ENCODE results near the gene XYLT1. TPM values are rescaled to one million over a fixed set of nuclear protein-coding genes. Genes with fewer than 3 reads are reported as not detected.
A peak's percentile ranks its signal among the peaks of the same experiment; 100 is the strongest.

The XYLT1 gene
- total and polyA plus RNA-seq, 2 of the 4 experiments (the other 2 are of a cell fraction), result 9.0 to 12.7 TPM

DNA sequence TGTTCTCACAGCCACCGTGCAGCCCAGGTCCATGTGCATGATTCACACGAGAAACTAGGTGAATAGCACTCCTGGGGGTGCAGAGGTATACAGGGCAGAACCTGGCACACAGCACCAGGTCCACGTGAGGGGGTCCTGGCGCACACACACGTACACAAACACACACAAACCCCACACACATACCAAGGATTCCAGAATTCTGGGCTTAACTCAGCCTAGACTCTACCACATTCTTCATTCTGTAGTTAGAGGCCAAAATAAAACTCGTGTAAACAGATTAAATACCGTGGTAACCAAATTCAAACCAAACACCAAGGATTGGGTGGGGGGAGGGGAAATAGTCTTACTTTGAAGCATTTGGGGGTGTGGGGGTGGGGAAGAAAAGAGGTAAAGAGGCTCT, 58.5 kb downstream of the XYLT1 start:
- WGBS, 2 experiments (ENCODE audit: extremely low coverage in 2 of 2, insufficient read length in 1 of 2), result no CpG with 5 or more reads among the region's 7 CpGs
- H2AK5ac ChIP-seq (ENCODE audit: low read depth, low read length), result no peak overlapping the region
- no peak overlapping the region for H3K18ac ChIP-seq (ENCODE audit: low read depth, low read length)
- no peak overlapping the region for H3K9ac ChIP-seq (ENCODE audit: low read depth, low read length)
- H3K4me1 ChIP-seq (ENCODE audit: control insufficient read depth, insufficient read depth, low read length), result peaks cover 7% of the 10 kb centered on the region
- BruUV-seq (replicated peaks), result no TSS peak
- H3K56ac ChIP-seq (ENCODE audit: extremely low read depth, insufficient read depth, low read length), result no peak overlapping the region
- no peak overlapping the region for H3K4me3 ChIP-seq (ENCODE audit: insufficient read depth, low read depth, low read length)
- no peak overlapping the region for H3K4me2 ChIP-seq (ENCODE audit: low read depth, low read length)
- peaks cover 25 to 44% of the 10 kb centered on the region in 2 experiments for H3K79me1 ChIP-seq (ENCODE audit: low read depth in 1 of 2, low read length in 2 of 2)
- H2BK120ac ChIP-seq (ENCODE audit: low read depth, low read length), result peak overlapping the region; percentile 9; the same call in 1 of the 2 replicates
- peaks cover 11% of the 10 kb centered on the region for H3K9me1 ChIP-seq (ENCODE audit: insufficient read depth, low read length)
- dilution Hi-C loops (cut with HindIII; ENCODE audit: low sequenced_read_pairs, unreplicated experiment), result no loop called here
- POLR2A ChIA-PET (ENCODE audit: unreplicated experiment), result no interaction called here
- CTCF ChIA-PET, result no interaction called here
- no peaks in the 10 kb centered on the region for H3K27me3 ChIP-seq (ENCODE audit: control insufficient read depth, insufficient read depth, low read length)
- no peak overlapping the region for H3K23ac ChIP-seq (ENCODE audit: low read depth, low read length)
- peak overlapping the region; percentile 27; the same call in 1 of the 2 replicates for H4K91ac ChIP-seq (ENCODE audit: insufficient read depth, low read depth, low read length)
- ATAC-seq (ENCODE audit: low read depth) (peak; percentile 66), DNase-seq (peak; percentile 61)
- H3K9me3 ChIP-seq (ENCODE audit: control insufficient read depth, insufficient read depth, low read length), result peaks cover 3% of the 10 kb centered on the region
- no peaks in the 10 kb centered on the region for H3K36me3 ChIP-seq (ENCODE audit: control insufficient read depth, insufficient read depth, low read length)
- TF ChIP-seq, protein P1, sequence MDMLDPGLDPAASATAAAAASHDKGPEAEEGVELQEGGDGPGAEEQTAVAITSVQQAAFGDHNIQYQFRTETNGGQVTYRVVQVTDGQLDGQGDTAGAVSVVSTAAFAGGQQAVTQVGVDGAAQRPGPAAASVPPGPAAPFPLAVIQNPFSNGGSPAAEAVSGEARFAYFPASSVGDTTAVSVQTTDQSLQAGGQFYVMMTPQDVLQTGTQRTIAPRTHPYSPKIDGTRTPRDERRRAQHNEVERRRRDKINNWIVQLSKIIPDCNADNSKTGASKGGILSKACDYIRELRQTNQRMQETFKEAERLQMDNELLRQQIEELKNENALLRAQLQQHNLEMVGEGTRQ (IDR thresholded peaks at IDR 0.05; ENCODE audit: low read depth, low read length), result peak; percentile 31; the same call in 1 of the 2 replicates
- TF ChIP-seq BHLHE40 (IDR thresholded peaks at IDR 0.05; ENCODE audit: low read depth, low read length), result peak; percentile 83; the same call in 1 of the 2 replicates
- no peak for TF ChIP-seq MXI1 (IDR thresholded peaks at IDR 0.05; ENCODE audit: borderline replicate concordance, low read depth, low read length)
- TF ChIP-seq CTCF (conservative IDR thresholded peaks at IDR 0.05; ENCODE audit: low read depth, low read length), result no peak
- TF ChIP-seq RFX5 (IDR thresholded peaks at IDR 0.05; ENCODE audit: low read depth, low read length), result no peak
- H3K14ac ChIP-seq (replicated peaks; ENCODE audit: low read depth, low read length), result peak overlapping the region; percentile 76; the same call in 1 of the 2 replicates
- H3K4ac ChIP-seq (ENCODE audit: low read depth, low read length), result peak overlapping the region; percentile 64
- no peak overlapping the region for H2BK5ac ChIP-seq (ENCODE audit: low read depth, low read length, poor library complexity, severe bottlenecking)
- 0 out of 3 replicates have a peak overlapping the region, but pooled peaks have one; percentile 46 for H2BK15ac ChIP-seq (ENCODE audit: low read depth, low read length)
- intact Hi-C loops (cut with micrococcal nuclease), result no loop called here
- no peaks in the 10 kb centered on the region; the same call in 1 of the 2 replicates for H4K20me1 ChIP-seq (ENCODE audit: insufficient read depth, low read length)
- no peak overlapping the region for H3K27ac ChIP-seq (ENCODE audit: insufficient read depth, low read length)
- in situ Hi-C loops (cut with MboI; ENCODE audit: low sequenced_read_pairs), result no loop called here
- H4K8ac ChIP-seq (ENCODE audit: low read depth in 2 of 2, low read length in 2 of 2), result no peak overlapping the region
- H2AK9ac ChIP-seq (replicated peaks; ENCODE audit: low read depth, low read length, poor library complexity), result no peak overlapping the region
- H2BK20ac ChIP-seq (ENCODE audit: low read depth, low read length), result no peak overlapping the region; the same call in 1 of the 2 replicates
- no peak overlapping the region for H4K5ac ChIP-seq (ENCODE audit: low read depth, low read length)
- H2AFZ ChIP-seq (replicated peaks; ENCODE audit: low read length, poor library complexity), result peak overlapping the region; percentile 69
